SIG-M5 (cell line): Measurements from ENCODE around the gene NEMP1.
"Not testable (repeated sequence)": the region's sequence is repeated elsewhere in the genome, so short reads cannot be mapped to it uniquely, and the experiment has no call there.

ENCODE experiments used
- DNase-seq: peaks from one replicate; lab custom pipeline; 2025; lab: John Stamatoyannopoulos, UW

Gene NEMP1, protein sequence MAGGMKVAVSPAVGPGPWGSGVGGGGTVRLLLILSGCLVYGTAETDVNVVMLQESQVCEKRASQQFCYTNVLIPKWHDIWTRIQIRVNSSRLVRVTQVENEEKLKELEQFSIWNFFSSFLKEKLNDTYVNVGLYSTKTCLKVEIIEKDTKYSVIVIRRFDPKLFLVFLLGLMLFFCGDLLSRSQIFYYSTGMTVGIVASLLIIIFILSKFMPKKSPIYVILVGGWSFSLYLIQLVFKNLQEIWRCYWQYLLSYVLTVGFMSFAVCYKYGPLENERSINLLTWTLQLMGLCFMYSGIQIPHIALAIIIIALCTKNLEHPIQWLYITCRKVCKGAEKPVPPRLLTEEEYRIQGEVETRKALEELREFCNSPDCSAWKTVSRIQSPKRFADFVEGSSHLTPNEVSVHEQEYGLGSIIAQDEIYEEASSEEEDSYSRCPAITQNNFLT

DNA sequence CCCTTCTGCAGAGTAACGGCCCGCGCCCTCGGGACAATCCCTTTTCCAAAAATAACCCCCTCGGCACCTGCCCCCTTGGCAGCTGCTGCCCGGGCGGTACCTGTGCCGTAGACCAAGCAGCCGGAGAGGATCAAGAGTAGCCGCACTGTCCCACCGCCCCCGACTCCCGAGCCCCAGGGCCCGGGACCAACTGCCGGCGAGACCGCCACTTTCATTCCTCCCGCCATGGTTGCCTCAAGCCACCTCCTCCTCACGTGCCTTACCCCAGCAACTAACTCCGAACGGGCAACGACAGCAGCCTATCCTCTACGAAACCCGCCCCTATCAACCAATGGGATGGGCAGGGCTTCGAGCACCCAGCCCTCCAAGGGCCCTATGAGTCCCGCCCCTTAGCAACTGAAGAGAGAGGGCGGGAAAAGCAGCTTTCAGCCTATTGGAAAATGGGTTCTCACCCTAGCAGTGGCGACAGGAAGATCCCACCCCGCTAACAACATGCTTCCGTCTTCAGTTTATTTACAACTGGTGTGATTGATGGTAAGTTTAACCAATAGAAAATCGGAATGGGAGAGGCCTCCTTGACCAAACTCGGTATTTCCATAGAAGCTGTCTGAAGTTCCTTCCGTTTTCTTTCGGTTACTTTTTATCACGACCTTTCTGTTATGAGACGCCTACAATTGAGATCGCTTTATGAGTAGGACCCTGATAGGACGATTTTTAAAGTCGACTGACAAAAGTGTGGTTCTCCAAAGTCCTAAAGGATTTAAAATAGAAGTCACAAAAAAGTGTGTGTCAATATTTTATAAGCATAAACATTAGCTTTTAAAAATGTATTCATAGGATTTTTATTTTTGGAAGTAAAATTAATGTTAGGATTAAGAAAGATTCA lies at the start of gene NEMP1:
NEMP1 (minus strand) TSS at position 273 of the 886 bp plus-strand sequence; CDS start at position 227, 46 bp downstream.
- peak; percentile 100 for DNase-seq

DNA sequence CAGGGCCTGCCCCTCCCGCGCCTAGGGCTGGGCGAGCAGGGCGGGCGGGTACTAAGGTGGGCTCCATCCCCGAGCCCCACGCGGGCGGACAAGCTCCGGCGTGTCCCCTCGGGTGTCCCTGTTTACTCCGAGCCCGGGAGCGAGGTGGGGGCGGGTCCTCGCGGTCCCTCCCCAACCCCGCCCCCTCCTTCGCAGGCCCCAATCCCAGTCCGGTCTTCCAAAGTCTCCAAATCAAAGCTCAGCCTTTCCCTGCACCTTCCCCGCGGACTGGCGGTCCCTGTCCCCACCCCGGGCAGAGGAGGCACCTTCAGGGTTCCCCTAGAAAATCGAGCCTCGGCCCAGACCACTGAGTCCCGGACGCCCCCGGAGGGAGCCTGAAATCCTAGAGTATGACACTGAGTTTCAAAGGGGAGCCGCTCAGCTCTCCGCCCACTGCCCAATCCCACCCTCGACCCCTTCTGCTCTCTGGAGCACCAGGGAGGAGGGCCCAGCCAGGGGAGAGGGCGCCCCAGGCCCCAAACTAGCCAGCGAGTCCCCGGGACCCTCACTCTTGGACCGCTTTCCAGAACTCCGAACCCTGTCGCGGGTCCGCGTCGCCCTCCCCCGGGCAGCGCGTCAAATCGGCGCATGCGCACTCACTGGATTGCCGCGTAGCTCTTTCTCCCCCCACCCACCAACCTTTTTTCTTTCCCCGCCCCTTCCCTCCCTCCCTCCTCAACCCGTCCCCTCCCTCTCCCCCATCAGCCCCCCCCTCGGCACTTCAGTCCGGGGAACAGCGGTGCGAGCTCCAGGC lies 49.3 kb upstream of the NEMP1 start, which contains the start of gene LRP1:
LRP1 (plus strand) TSS at position 758 of the 793 bp plus-strand sequence. CDS start 482 bp downstream, outside the sequence.
- no peak for DNase-seq

GRCh38 chr12:57127101-57127725 lies 48.6 kb upstream of the NEMP1 start:
- no peak for DNase-seq

DNA sequence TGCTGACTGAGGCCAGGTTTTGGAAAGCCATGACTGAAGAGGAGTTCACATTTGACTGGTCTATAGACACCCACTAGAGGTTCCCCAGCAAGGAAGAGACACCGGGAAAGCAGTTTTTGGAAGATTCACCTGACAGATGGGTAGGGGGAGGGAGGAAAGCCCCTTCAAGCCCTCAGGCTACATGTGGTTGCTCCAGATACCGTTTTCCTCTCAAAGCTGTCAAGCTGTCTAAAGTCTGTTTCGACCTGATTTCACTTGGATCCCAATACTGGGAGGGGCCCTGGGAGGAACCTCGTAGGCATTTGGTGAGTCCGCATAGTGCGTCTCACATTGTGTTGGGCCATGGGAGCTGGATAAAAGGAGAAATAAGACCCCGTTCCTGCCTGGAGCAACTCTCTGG lies 48.0 kb upstream of the NEMP1 start:
- no peak for DNase-seq

- no peak for DNase-seq
These were observed 47.5 kb upstream of the NEMP1 start for GRCh38 chr12:57126061-57126460.

GRCh38 chr12:57124261-57124877 lies 45.8 kb upstream of the NEMP1 start:
- no peak for DNase-seq

GRCh38 chr12:57123813-57124212 lies 45.2 kb upstream of the NEMP1 start:
- no peak for DNase-seq

DNA sequence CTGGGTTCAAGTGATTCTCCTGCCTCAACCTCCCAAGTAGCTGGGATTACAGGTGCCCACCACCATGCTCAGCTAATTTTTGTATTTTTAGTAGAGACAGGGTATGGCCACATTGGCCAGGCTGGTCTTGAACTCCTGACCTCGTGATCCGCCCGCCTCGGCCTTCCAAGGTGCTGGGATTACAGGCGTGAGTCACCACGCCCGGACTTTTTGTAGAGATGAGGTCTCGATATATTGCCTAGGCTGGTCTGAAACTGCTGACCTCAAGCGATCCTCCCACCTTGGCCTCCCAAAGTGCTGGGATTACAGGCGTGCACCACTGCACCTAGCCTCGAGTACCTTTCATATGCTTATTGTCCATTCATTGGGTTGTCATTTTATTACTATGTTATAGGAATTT lies 42.1 kb upstream of the NEMP1 start:
- not testable (repeated sequence) for DNase-seq

DNA sequence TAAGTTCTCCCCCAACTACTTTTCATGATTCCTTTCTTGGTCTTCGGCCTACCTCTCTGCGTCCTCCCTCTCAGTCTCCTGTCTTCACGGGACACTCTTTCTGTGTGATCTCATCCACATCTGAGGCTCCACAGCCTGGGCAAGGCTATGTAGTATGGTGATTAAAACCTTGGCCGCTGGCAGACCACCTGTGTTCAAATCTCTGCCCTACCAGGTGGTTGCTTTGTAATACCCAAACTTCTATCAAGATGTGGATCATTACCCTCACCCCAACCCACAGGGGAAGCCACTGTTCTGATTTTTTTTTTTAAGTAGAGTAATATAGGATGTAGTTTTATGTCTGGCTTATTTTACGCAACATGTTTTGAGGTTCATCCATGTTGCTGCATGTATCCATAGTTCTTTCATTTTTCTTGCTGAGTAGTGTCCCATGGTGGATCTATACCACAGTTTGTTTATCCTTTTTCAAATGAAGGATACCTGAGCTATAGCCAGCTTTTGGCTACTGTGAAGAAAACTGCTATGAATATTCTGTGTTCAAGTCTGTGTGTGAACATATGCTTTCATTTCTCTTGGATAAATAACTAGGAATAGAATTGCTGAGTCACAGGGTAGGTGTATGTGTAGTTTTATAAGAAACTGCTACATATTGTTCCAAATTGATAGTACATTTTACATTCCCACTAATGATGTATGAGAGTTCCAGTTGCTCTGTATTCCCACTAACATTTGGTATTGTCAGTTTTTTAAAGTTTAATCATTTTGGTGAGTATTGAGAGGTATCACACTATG lies 40.9 kb upstream of the NEMP1 start:
- no peak for DNase-seq

- no peak for DNase-seq
These were observed 40.2 kb upstream of the NEMP1 start for GRCh38 chr12:57118711-57119271.

GRCh38 chr12:57116580-57117281 lies 38.1 kb upstream of the NEMP1 start:
- DNase-seq = no peak

- no peak for DNase-seq
These were observed 34.1 kb upstream of the NEMP1 start for GRCh38 chr12:57112492-57113294.

GRCh38 chr12:57111031-57111734 lies 32.6 kb upstream of the NEMP1 start, which contains the start of gene STAT6:
STAT6 (minus strand) TSS chr12:57111362; CDS start chr12:57108278, 3,084 bp downstream.
- peak; percentile 90 for DNase-seq

GRCh38 chr12:57110104-57111030 lies 31.8 kb upstream of the NEMP1 start:
- peak; percentile 50 for DNase-seq

GRCh38 chr12:57109207-57110103 lies 30.9 kb upstream of the NEMP1 start:
- DNase-seq = no peak
